ENCODE data around the gene GRIA2.
"Not testable (repeated sequence)": the region's sequence is repeated elsewhere in the genome, so short reads cannot be mapped to it uniquely, and the experiment has no call there.

GRIA2 gene

GRCh38 chr4:157223456-157223855, 2.9 kb downstream of the GRIA2 start:
- Mint-ChIP-seq H3K9me3 (peaks cover 13 to 23% of the 10 kb centered on the region in 2 donors), H3K36me3 (ENCODE audit: insufficient read depth) (no peaks in the 10 kb centered on the region), H3K4me3 (no peak overlapping the region), H3K27me3 (peaks cover 0 to 26% of the 10 kb centered on the region in 2 donors), H3K4me1 (ENCODE audit: low read depth in 2 of 2) (no peaks in the 10 kb centered on the region), H3K27ac (no peak overlapping the region)
- ATAC-seq (replicated peaks) (no peak), DNase-seq (no peak)

GRCh38 chr4:157225096-157225495, 4.6 kb downstream of the GRIA2 start:
- Mint-ChIP-seq H3K27me3 (peaks cover 0 to 20% of the 10 kb centered on the region in 2 donors), H3K36me3 (ENCODE audit: insufficient read depth) (no peaks in the 10 kb centered on the region), H3K4me1 (ENCODE audit: low read depth in 2 of 2) (no peaks in the 10 kb centered on the region), H3K9me3 (peaks cover 7 to 15% of the 10 kb centered on the region in 2 donors), H3K27ac (no peak overlapping the region), H3K4me3 (no peak overlapping the region)
- ATAC-seq (replicated peaks) (no peak), DNase-seq (no peak)

GRCh38 chr4:157226035-157226434, 5.5 kb downstream of the GRIA2 start:
- Mint-ChIP-seq H3K4me3 (no peak overlapping the region), H3K36me3 (ENCODE audit: insufficient read depth) (no peaks in the 10 kb centered on the region), H3K4me1 (ENCODE audit: low read depth in 2 of 2) (no peaks in the 10 kb centered on the region), H3K27me3 (peaks cover 0 to 16% of the 10 kb centered on the region in 2 donors), H3K9me3 (peaks cover 5 to 13% of the 10 kb centered on the region in 2 donors), H3K27ac (no peak overlapping the region)
- DNase-seq (no peak), ATAC-seq (replicated peaks) (no peak)

- DNase-seq (no peak), ATAC-seq (replicated peaks) (no peak)
- Mint-ChIP-seq H3K27ac (no peak overlapping the region), H3K9me3 (peaks cover 3 to 10% of the 10 kb centered on the region in 2 donors), H3K4me3 (no peak overlapping the region), H3K4me1 (ENCODE audit: low read depth in 2 of 2) (no peaks in the 10 kb centered on the region), H3K27me3 (peaks cover 0 to 12% of the 10 kb centered on the region in 2 donors), H3K36me3 (ENCODE audit: insufficient read depth) (no peaks in the 10 kb centered on the region)
Observed at GRCh38 chr4:157226601-157227000, 6.1 kb downstream of the GRIA2 start.

- H3K9me3 Mint-ChIP-seq, result peaks cover 0 to 2% of the 10 kb centered on the region in 2 donors
- no peak overlapping the region for H3K4me3 Mint-ChIP-seq
- no peaks in the 10 kb centered on the region for H3K27me3 Mint-ChIP-seq
- no peak for DNase-seq
- no peaks in the 10 kb centered on the region for H3K36me3 Mint-ChIP-seq (ENCODE audit: insufficient read depth)
- no peaks in the 10 kb centered on the region for H3K4me1 Mint-ChIP-seq (ENCODE audit: low read depth in 2 of 2)
- no peak overlapping the region for H3K27ac Mint-ChIP-seq
- ATAC-seq (replicated peaks), result no peak
Observed at GRCh38 chr4:157231525-157231924, 11.0 kb downstream of the GRIA2 start.

- Mint-ChIP-seq H3K36me3 (ENCODE audit: insufficient read depth) (no peaks in the 10 kb centered on the region), H3K9me3 (peaks cover 12 to 26% of the 10 kb centered on the region in 2 donors), H3K4me3 (no peak overlapping the region), H3K27me3 (no peaks in the 10 kb centered on the region), H3K27ac (no peak overlapping the region), H3K4me1 (ENCODE audit: low read depth in 2 of 2) (no peaks in the 10 kb centered on the region)
- ATAC-seq (replicated peaks) (no peak), DNase-seq (no peak)
Observed at GRCh38 chr4:157242871-157243270, 22.3 kb downstream of the GRIA2 start.

DNA sequence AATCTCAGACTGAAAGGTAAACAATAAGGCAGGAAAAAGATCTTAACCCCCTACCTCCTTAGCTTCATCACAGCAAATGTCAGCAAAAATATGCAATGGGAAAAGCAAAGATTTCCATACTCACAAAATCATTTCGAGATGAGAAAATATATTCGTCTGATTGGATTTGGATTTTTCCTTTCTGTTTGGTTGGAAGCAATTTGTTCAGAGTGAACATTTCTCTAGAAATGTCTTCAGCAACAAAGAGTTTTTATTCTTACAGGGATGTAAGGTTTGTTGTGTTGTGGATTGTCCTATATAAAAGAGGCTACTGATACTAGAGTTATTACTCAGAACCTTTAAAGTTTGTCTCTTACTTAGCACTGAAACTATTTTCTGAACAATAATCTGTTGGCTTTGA, 23.8 kb downstream of the GRIA2 start:
- Mint-ChIP-seq H3K36me3 (ENCODE audit: insufficient read depth) (no peaks in the 10 kb centered on the region), H3K4me3 (no peak overlapping the region), H3K9me3 (peaks cover 12 to 26% of the 10 kb centered on the region in 2 donors), H3K27ac (no peak overlapping the region), H3K4me1 (ENCODE audit: low read depth in 2 of 2) (no peaks in the 10 kb centered on the region), H3K27me3 (no peaks in the 10 kb centered on the region)
- DNase-seq (no peak), ATAC-seq (replicated peaks) (no peak)

GRCh38 chr4:157245351-157245750, 24.8 kb downstream of the GRIA2 start:
- ATAC-seq (replicated peaks), result no peak
- no peak overlapping the region for H3K27ac Mint-ChIP-seq
- no peak overlapping the region for H3K4me3 Mint-ChIP-seq
- no peaks in the 10 kb centered on the region for H3K4me1 Mint-ChIP-seq (ENCODE audit: low read depth in 2 of 2)
- no peaks in the 10 kb centered on the region for H3K36me3 Mint-ChIP-seq (ENCODE audit: insufficient read depth)
- peaks cover 11 to 23% of the 10 kb centered on the region in 2 donors for H3K9me3 Mint-ChIP-seq
- no peak for DNase-seq
- no peaks in the 10 kb centered on the region for H3K27me3 Mint-ChIP-seq

- peaks cover 12 to 19% of the 10 kb centered on the region in 2 donors for H3K9me3 Mint-ChIP-seq
- no peak overlapping the region for H3K27ac Mint-ChIP-seq
Observed at GRCh38 chr4:157246964-157247363, 26.4 kb downstream of the GRIA2 start.

GRCh38 chr4:157258165-157258564, 37.6 kb downstream of the GRIA2 start:
- not testable (repeated sequence) for ATAC-seq (replicated peaks); H3K27ac Mint-ChIP-seq

More at GRCh38 chr4:157246964-157247363, 26.4 kb downstream of the GRIA2 start:
- ATAC-seq (replicated peaks), result no peak
- Mint-ChIP-seq H3K4me3 (no peak overlapping the region), H3K27me3 (no peaks in the 10 kb centered on the region), H3K4me1 (ENCODE audit: low read depth in 2 of 2) (no peaks in the 10 kb centered on the region), H3K36me3 (ENCODE audit: insufficient read depth) (no peaks in the 10 kb centered on the region)
- DNase-seq, result no peak

DNA sequence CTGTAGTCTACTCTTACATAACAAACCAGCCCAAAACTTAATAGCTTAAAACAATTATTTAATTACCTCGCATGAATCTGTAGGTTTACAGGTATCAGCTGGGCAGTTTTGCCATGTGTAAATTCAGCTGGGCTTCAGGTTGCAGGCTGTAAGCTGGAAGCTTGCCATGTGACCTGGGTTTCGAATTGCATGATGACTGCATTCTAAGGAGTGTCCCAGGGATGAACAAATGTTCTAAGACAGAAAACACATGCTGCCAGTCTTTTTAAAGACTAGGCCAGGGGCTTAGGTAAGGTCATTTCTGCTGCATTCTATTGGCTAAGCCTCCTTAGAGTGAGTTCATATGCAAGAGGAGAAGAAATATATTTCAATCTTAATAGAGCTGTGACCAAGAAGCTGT, 44.8 kb downstream of the GRIA2 start:
- H3K27ac Mint-ChIP-seq, result no peak overlapping the region
- DNase-seq, result no peak
- ATAC-seq (replicated peaks), result no peak
- no peaks in the 10 kb centered on the region for H3K4me1 Mint-ChIP-seq (ENCODE audit: low read depth in 2 of 2)
- H3K27me3 Mint-ChIP-seq, result no peaks in the 10 kb centered on the region
- peaks cover 10 to 16% of the 10 kb centered on the region in 2 donors for H3K9me3 Mint-ChIP-seq
- H3K4me3 Mint-ChIP-seq, result no peak overlapping the region
- no peaks in the 10 kb centered on the region for H3K36me3 Mint-ChIP-seq (ENCODE audit: insufficient read depth)

More at GRCh38 chr4:157258165-157258564, 37.6 kb downstream of the GRIA2 start:
- not testable (repeated sequence) for H3K4me1 Mint-ChIP-seq (ENCODE audit: low read depth in 2 of 2); H3K4me3 Mint-ChIP-seq; H3K36me3 Mint-ChIP-seq (ENCODE audit: insufficient read depth); DNase-seq; H3K27me3 Mint-ChIP-seq
- H3K9me3 Mint-ChIP-seq, result peaks cover 8 to 14% of the 10 kb centered on the region in 2 donors

DNA sequence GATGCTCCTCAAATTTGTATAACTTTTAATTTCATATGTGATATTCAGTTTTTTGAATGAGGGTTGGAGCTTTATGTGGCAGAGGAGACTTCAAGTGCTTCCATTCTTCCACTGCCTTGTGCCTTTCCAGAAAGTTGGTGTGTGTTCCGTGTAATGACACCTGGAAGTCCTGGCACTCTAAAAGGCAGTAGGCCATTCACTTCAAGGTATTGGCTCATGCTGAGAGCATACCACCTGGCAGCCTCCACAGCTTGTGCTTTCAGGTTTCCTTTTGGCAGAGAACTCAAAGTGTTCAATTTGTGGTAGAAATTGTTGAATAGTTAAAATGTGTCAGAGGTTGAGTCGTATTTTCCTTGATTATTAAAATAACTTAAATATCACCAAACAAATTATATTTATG, 49.6 kb downstream of the GRIA2 start:
- ATAC-seq (replicated peaks) (no peak), DNase-seq (no peak)
- Mint-ChIP-seq H3K36me3 (ENCODE audit: insufficient read depth) (no peaks in the 10 kb centered on the region), H3K27ac (no peak overlapping the region), H3K4me1 (ENCODE audit: low read depth in 2 of 2) (no peaks in the 10 kb centered on the region), H3K4me3 (no peak overlapping the region), H3K27me3 (no peaks in the 10 kb centered on the region), H3K9me3 (peaks cover 6 to 23% of the 10 kb centered on the region in 2 donors)

DNA sequence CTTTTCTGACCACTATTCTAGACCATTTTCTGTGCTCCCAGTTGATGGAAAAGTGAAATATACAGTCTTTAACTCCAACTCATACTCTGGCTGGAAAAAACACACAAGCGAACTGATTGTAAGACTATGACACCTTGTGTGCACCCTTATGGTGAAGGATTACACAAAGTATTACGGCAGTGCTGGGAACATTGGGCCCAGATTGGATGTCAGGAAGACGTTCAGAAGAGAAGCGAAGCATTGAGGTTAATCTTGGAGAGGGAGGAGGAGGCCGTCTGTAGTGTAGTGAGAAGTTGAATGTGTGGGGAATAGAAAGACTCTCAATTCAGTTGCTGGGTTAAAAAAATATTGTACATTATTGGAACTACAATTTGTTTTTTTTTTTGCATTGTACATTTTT, 50.0 kb downstream of the GRIA2 start:
- H3K4me3 Mint-ChIP-seq, result no peak overlapping the region
- DNase-seq (no peak), ATAC-seq (replicated peaks) (no peak)
- H3K27me3 Mint-ChIP-seq, result no peaks in the 10 kb centered on the region
- peaks cover 6 to 20% of the 10 kb centered on the region in 2 donors for H3K9me3 Mint-ChIP-seq
- no peaks in the 10 kb centered on the region for H3K36me3 Mint-ChIP-seq (ENCODE audit: insufficient read depth)
- H3K27ac Mint-ChIP-seq, result no peak overlapping the region
- no peaks in the 10 kb centered on the region for H3K4me1 Mint-ChIP-seq (ENCODE audit: low read depth in 2 of 2)

- H3K4me1 Mint-ChIP-seq (ENCODE audit: low read depth in 2 of 2), result no peaks in the 10 kb centered on the region
- no peak overlapping the region for H3K4me3 Mint-ChIP-seq
- no peak overlapping the region for H3K27ac Mint-ChIP-seq
- ATAC-seq (replicated peaks), result no peak
- H3K9me3 Mint-ChIP-seq, result peaks cover 2 to 13% of the 10 kb centered on the region in 2 donors
- H3K27me3 Mint-ChIP-seq, result no peaks in the 10 kb centered on the region
- H3K36me3 Mint-ChIP-seq (ENCODE audit: insufficient read depth), result no peaks in the 10 kb centered on the region
- DNase-seq, result no peak
Observed at GRCh38 chr4:157271166-157271869, 50.8 kb downstream of the GRIA2 start.

Data from effector memory CD8-positive, alpha-beta T cell (primary cell).